Retinal pigment epithelial cell (primary cell): ENCODE measurements around the gene AGMO.

Experiments used
- DNase-seq: peaks from one replicate; pipeline ENCODE4 v3.0.0-alpha.2; 2010; ENCODE audit warnings: low read depth
- H3K4me3 ChIP-seq: 2 replicates; pipeline ENCODE4 v1.5.1; 2011; ENCODE audit warnings: mild to moderate bottlenecking, low read length, control low read depth, moderate library complexity
- TF ChIP-seq, protein P1 (sequence below): conservative IDR thresholded peaks from 2 replicates; pipeline ENCODE4 v1.5.1; 2011; ENCODE audit warnings: low read depth, low read length, control low read depth, inconsistent platforms

The AGMO gene

DNA sequence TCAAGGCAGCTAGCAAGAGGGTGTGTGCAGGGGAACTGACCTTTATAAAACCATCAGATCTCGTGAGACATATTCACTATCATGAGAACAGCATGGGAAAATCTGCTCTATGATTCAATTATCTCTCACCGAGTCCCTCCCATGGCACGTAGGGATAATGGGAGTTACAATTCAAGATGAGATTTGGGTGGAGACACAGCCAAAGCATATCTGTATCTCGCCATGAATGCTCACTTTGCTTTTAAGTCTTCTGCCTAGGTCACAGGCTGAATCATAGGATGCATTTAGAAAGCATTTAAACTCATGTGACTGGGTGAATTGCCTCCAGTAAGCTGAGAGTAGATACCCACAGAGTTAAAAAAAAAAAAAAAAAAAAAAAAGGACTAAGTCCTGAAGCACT, 220.0 kb downstream of the AGMO start:
- DNase-seq, result no peak
- TF ChIP-seq, protein P1, sequence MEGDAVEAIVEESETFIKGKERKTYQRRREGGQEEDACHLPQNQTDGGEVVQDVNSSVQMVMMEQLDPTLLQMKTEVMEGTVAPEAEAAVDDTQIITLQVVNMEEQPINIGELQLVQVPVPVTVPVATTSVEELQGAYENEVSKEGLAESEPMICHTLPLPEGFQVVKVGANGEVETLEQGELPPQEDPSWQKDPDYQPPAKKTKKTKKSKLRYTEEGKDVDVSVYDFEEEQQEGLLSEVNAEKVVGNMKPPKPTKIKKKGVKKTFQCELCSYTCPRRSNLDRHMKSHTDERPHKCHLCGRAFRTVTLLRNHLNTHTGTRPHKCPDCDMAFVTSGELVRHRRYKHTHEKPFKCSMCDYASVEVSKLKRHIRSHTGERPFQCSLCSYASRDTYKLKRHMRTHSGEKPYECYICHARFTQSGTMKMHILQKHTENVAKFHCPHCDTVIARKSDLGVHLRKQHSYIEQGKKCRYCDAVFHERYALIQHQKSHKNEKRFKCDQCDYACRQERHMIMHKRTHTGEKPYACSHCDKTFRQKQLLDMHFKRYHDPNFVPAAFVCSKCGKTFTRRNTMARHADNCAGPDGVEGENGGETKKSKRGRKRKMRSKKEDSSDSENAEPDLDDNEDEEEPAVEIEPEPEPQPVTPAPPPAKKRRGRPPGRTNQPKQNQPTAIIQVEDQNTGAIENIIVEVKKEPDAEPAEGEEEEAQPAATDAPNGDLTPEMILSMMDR, result no peak
- no peak overlapping the region for H3K4me3 ChIP-seq

DNA sequence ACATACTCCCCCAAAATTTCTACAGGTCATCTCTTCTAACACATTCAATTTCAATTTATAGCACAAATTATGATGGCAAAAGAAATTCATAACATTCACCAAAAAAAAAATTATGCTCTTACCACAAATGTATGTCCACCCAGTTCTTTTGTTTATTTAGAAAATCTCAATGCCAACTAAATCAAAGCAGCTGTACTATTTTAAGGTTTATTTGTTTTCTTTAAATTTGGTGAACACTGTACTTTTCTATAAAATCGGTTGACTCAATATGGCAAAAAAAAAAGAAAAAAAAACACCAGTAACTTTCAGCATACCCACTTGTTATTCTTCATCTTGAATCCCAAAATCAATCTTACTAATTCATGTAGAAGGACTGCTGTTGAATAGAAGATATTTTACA, 225.7 kb downstream of the AGMO start:
- DNase-seq, result no peak
- H3K4me3 ChIP-seq, result no peak overlapping the region
- TF ChIP-seq, protein P1, result no peak

DNA sequence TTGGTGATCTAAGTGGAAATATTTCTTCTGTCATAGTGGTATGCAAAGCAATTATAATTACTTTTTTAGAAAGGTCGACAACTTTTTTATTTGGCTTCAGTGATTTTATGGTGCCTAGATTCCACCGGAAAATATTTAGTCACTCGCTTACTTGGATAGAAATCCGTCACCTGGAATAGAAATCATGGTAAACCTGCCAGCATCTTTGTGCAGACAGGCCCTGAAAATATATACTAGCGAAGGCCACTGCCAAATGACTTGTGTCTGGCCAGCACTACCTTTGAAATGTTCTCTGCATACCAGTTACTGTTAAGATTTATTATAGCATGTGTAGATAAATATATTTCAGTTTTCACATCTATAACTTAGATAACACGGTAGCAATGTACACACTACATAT, 226.4 kb downstream of the AGMO start:
- TF ChIP-seq, protein P1, result no peak
- no peak for DNase-seq
- H3K4me3 ChIP-seq, result no peak overlapping the region

DNA sequence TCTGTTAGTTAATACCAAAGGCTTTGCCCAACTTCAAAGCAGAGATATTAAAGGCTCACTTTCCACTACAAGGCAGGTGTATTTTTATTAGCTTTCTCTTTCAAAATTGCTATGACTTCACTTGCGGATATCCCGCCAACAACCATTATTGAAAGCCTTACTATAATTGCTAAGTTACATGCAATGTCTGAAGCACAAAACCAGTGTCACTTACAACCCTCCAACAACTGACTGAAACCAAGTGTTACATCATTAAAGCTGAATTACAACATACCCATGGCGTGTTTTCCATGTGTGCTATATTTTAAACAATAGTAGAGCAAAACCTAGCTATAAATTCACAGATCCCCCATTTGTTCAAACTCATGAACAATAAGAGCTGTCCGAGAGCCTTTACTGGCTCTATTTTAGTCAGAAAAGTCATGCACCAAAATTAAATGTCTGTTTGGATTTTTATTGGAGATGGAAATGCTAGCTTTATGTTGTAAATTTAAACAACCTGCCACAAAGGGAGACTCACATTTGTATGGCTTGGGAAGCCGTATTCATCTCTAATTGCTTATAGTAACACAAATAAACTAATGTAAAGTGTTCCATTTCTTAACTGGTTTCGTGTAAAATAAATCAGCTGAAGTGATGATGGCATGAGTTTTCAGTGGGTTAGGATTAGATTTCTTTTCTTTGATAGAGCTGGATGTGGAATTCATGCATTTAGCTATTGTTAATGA, 227.1 kb downstream of the AGMO start:
- no peak for DNase-seq
- TF ChIP-seq, protein P1, result no peak
- no peak overlapping the region for H3K4me3 ChIP-seq

DNA sequence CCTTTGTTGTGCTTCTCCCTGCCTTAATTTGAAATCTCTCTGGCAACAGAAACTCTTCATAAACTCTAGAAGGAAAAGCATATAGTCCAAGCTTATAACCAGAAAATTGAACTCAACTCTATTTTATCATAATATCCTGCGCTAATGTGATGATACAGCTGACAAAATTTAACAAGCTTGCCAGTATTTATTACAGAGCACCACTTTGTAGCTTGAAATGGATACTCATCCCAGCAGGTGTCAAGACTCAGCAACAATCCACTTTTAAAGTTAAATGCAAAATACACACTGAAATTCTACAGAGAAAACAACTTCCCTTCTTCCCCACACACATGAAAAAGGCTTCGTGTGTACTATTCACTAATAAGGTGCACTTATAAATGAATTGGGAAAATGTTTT, 228.9 kb downstream of the AGMO start:
- TF ChIP-seq, protein P1, result no peak

DNA sequence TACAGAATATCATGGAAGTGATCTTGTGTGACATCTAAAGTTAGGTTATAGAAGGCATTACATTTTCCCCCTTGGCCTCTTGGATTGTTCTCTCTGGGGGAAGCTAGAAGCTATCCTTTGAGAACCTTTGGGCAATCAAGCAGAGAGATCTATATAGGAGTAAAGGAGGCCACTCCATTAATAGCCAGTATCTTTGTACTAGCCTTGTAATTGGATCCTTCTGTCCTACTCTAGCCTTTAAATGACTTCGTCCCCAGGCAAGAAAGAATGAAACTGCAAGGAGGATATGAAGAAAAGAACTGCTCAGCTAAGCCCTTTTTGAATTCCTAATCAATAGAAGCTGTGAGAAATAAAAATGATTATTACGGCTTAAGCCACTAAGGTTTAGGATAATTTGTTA, 230.9 kb downstream of the AGMO start:
- TF ChIP-seq, protein P1, result no peak
- no peak overlapping the region for H3K4me3 ChIP-seq

More for the DNA sequence above, 228.9 kb downstream of the AGMO start:
- H3K4me3 ChIP-seq, result no peak overlapping the region
- DNase-seq, result no peak

DNA sequence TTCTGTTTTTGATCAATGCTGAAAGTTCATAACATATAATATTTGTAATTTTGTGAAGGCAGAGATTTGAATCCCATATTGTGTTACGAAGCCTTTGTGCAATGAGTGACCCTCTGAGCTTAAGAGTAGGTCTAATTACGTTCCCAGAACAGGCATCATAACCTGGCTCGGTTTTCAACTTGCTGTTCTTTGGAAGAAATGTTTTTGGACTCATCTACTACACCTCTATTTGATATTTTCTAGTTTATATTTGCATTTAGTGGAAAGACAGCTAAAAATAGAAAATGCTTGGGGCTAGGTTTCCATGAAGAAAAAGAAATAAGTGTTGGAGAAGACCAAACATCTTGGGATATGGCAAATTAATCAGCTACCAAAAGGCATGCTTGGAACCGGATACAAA, 234.8 kb downstream of the AGMO start:
- no peak overlapping the region for H3K4me3 ChIP-seq
- TF ChIP-seq, protein P1, result no peak
- DNase-seq, result no peak

More for the DNA sequence above, 230.9 kb downstream of the AGMO start:
- DNase-seq, result no peak
